Gastroesophageal sphincter (tissue), 4 donors: ENCODE results near the gene BHLHE40. TPM values are rescaled to one million over a fixed set of nuclear protein-coding genes. Genes with fewer than 3 reads are reported as not detected.

Source experiments
- ATAC-seq: fragments of 150-250 bp; one replicate; pipeline ENCODE4 v1.9.1; 2016; ENCODE audit warnings: mild to moderate bottlenecking, moderate library complexity
- H3K27ac ChIP-seq, 4 donors: fragments of 200-600 bp; sonication (generic) in 3 of 4; 1 replicate in 3 of 4; 2 replicates in 1 of 4; pipeline ENCODE4 v1.5.1; 2016 to 2019
- H3K27me3 ChIP-seq: fragments of 200-600 bp; sonication (generic); one replicate; pipeline ENCODE4 v1.5.1; 2019
- H3K36me3 ChIP-seq, 2 donors: fragments of 200-600 bp; sonication (generic); one replicate each; pipeline ENCODE4 v1.5.1; 2019; ENCODE audit warnings: control low read depth in 1 of 2
- H3K4me1 ChIP-seq, 3 donors: fragments of 200-600 bp; sonication (generic); 1 replicate in 2 of 3; 2 replicates in 1 of 3; pipeline ENCODE4 v1.5.1; 2016 to 2019; ENCODE audit warnings: control low read depth in 2 of 3
- H3K4me3 ChIP-seq, 2 donors: fragments of 200-600 bp; sonication (generic); one replicate each; pipeline ENCODE4 v1.5.1; 2019; ENCODE audit warnings: mild to moderate bottlenecking in 1 of 2, moderate library complexity in 1 of 2
- H3K9me3 ChIP-seq, 3 donors: fragments of 200-600 bp; sonication (generic); one replicate each; pipeline ENCODE4 v1.5.1; 2017 to 2019; ENCODE audit warnings: control low read depth in 2 of 3
- EP300 ChIP-seq: sonication (generic); formaldehyde crosslinking; IDR thresholded peaks from one replicate; pipeline ENCODE4 v1.6.1; 2017; ENCODE audit warnings: antibody characterized with exemption, mild to moderate bottlenecking
- POLR2A ChIP-seq, 2 donors: fragments of 450-650 bp; IDR thresholded peaks; one replicate each; pipeline ENCODE4 v1.6.1; 2017; ENCODE audit warnings: antibody characterized with exemption in 2 of 2, mild to moderate bottlenecking in 2 of 2, moderate library complexity in 1 of 2
- POLR2AphosphoS5 ChIP-seq: sonication (generic); formaldehyde crosslinking; IDR thresholded peaks from one replicate; pipeline ENCODE4 v1.6.1; 2017; ENCODE audit warnings: antibody characterized with exemption
- WGBS, 2 donors: methylation state at CpG; one replicate each; pipeline ENCODE4 v1.1.5; 2018; ENCODE audit warnings: low coverage in 1 of 2; 5-methylcytosine and 5-hydroxymethylcytosine counted together
- total RNA-seq, 4 donors: library from RNA; depleted of rRNA; stranded (reverse); fragments of >200 nt; gene quantifications; one replicate each; pipeline ENCODE4 v1.1.0, GENCODE V29; 2016
- TF ChIP-seq, protein P1 (sequence below), 4 experiments: fragments of 200-600 bp in 2 of 4; fragments of 450-650 bp in 2 of 4; sonication (generic) in 1 of 4; IDR thresholded peaks; one replicate each; pipeline ENCODE4 v1.5.1; 2017 to 2019; ENCODE audit warnings: antibody characterized with exemption in 4 of 4, mild to moderate bottlenecking in 2 of 4, moderate library complexity in 2 of 4

BHLHE40 gene
- total RNA-seq, 4 donors from 2014 or later = 7.8 to 46.0 (median 14.0) TPM

DNA sequence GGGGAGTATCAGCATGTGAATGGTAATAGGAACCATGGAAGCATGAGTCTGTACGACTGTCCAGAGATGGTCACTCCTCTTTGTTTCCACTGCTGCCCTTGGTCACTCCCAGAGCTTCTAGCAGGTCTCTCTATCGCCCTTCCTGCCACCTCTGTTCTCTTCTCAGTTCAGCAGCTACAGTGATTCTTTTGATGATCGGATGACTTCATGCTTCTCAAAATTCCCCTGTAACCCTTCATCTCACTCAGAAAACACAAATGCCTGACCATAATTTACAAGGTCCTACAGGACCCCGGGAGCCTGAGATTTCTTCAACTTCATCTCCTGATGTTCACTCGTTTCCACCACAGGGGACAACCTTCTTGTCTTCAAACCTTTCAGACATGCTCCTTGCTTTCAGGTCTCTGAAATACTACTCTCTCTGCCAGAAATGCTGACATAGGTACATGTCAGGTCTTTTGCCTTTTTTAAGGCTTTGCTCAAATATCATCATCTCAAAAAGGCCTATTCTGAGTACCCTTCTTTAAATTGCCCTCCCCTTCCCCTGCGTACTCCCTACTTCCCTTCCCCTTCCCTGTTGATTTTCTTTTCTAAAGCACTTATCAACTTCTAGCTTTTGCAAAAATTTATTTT is 42.1 kb upstream of the BHLHE40 start:
- Histone ChIP-seq H3K9me3 (no peaks in the 10 kb centered on the region), H3K4me3 (no peak overlapping the region), H3K27me3 (no peaks in the 10 kb centered on the region), H3K27ac (no peak overlapping the region), H3K36me3 (no peaks in the 10 kb centered on the region), H3K4me1 (no peaks in the 10 kb centered on the region)
- no peak for ATAC-seq
- TF ChIP-seq POLR2A (IDR thresholded peaks at IDR 0.05) (no peak), POLR2AphosphoS5 (no peak), EP300 (no peak)
- TF ChIP-seq, protein P1, sequence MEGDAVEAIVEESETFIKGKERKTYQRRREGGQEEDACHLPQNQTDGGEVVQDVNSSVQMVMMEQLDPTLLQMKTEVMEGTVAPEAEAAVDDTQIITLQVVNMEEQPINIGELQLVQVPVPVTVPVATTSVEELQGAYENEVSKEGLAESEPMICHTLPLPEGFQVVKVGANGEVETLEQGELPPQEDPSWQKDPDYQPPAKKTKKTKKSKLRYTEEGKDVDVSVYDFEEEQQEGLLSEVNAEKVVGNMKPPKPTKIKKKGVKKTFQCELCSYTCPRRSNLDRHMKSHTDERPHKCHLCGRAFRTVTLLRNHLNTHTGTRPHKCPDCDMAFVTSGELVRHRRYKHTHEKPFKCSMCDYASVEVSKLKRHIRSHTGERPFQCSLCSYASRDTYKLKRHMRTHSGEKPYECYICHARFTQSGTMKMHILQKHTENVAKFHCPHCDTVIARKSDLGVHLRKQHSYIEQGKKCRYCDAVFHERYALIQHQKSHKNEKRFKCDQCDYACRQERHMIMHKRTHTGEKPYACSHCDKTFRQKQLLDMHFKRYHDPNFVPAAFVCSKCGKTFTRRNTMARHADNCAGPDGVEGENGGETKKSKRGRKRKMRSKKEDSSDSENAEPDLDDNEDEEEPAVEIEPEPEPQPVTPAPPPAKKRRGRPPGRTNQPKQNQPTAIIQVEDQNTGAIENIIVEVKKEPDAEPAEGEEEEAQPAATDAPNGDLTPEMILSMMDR (IDR thresholded peaks at IDR 0.05) = no peak
- 85 to 88% methylated on average over 5 to 6 of the region's 6 CpGs for WGBS, 2 donors

DNA sequence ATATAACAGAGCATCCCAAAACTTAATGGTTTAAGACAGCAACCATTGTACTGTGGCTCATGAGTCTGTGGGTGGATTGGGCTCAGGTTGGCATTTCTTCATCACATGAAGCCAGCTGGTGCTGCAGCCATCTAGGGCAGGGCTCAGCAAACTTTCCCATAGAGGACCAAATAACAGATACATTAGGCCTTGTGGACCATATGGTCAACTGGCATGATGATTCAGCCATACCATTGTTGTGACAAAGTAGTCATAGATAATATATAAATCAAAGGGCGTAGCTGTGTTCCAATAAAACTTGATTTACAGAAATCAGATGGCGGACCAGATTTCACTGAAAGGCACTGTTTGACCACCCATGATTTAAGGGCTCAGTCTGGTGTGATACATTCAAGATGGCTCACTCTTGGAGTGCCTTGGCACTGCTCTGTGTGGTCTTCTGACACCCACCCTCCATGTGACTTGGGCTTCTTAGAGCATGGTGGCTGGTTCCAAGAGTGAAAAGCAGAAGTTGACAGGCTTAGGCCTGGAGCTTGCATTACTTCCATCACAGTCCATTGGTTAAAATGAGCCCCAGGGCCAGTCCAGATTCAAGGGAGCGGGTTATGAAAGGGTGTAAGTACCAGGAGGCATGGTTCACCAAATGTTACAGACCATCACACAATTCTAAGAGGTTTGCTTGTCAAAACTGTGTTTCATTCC is 40.8 kb upstream of the BHLHE40 start:
- WGBS, 2 donors = 50 to 65% methylated on average over 1 to 3 of the region's 3 CpGs
- no peak overlapping the region for H3K27ac ChIP-seq
- H3K9me3 ChIP-seq = no peaks in the 10 kb centered on the region
- H3K27me3 ChIP-seq = no peaks in the 10 kb centered on the region
- no peaks in the 10 kb centered on the region for H3K4me1 ChIP-seq
- H3K4me3 ChIP-seq = no peak overlapping the region
- ATAC-seq = no peak
- no peak for TF ChIP-seq EP300
- TF ChIP-seq, protein P1 (IDR thresholded peaks at IDR 0.05) = no peak
- TF ChIP-seq POLR2AphosphoS5 = no peak
- no peak for TF ChIP-seq POLR2A (IDR thresholded peaks at IDR 0.05)
- H3K36me3 ChIP-seq = no peaks in the 10 kb centered on the region

DNA sequence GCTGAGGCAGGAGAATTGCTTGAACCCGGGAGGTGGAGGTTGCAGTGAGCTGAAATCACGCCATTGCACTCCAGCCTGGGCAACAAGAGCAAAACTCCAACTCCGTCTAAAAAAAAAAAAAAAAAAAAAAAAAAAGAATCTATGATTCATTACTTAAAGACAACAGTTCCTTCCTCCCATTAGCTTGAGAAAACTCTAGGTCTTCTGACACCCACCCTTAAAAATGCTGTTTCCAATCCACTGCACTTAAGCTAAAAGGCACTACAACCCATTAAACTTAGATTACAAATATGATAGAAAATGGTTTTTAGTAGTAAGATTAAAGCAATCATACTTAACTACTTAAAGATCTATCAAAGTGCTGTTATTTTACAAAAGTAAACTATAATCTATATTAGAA is 40.0 kb upstream of the BHLHE40 start:
- TF ChIP-seq, protein P1 (IDR thresholded peaks at IDR 0.05) = no peak
- TF ChIP-seq EP300 (no peak), POLR2A (IDR thresholded peaks at IDR 0.05) (no peak), POLR2AphosphoS5 (no peak)
- H3K27me3 ChIP-seq = no peaks in the 10 kb centered on the region
- no peak for ATAC-seq
- 88 to 100% methylated on average over 1 to 3 of the region's 3 CpGs for WGBS, 2 donors
- H3K4me1 ChIP-seq = no peaks in the 10 kb centered on the region
- H3K27ac ChIP-seq = no peak overlapping the region
- H3K4me3 ChIP-seq = no peak overlapping the region
- H3K36me3 ChIP-seq = no peaks in the 10 kb centered on the region
- no peaks in the 10 kb centered on the region for H3K9me3 ChIP-seq

DNA sequence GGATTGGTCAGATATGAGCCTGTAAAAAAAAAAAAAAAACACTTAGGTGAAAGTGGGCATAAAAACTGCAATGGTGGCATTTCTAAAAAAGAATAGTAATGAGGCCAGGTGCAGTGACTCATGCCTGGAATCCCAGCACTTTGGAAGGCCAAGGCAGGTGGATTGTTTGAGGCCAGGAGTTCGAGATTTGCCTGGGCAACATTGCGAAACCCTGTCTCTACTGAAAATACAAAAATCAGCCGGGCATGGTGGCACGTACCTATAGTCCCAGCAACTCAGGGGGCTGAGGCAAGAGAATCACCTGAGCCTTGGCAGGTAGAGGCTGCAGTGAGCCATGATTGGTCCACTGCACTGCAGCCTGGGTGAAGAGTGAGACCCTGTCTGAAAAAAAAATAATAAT is 38.3 kb upstream of the BHLHE40 start:
- 100% methylated on average over 3 to 4 of the region's 4 CpGs for WGBS, 2 donors

More for the DNA sequence above, 38.3 kb upstream of the BHLHE40 start:
- Histone ChIP-seq H3K9me3 (no peaks in the 10 kb centered on the region), H3K27me3 (no peaks in the 10 kb centered on the region), H3K27ac (no peak overlapping the region), H3K4me1 (no peaks in the 10 kb centered on the region), H3K4me3 (no peak overlapping the region), H3K36me3 (no peaks in the 10 kb centered on the region)
- ATAC-seq = no peak
- TF ChIP-seq EP300 (no peak), POLR2AphosphoS5 (no peak), POLR2A (IDR thresholded peaks at IDR 0.05) (no peak)
- TF ChIP-seq, protein P1 (IDR thresholded peaks at IDR 0.05) = no peak
